Placental pericyte (primary cell): Measurements from ENCODE around the gene NAP1L2. TPM values are rescaled to one million over a fixed set of nuclear protein-coding genes. Genes with fewer than 3 reads are reported as not detected.

ENCODE experiments used
- total RNA-seq: library from RNA; depleted of rRNA; stranded (reverse); fragments of >200 nt; gene quantifications from 2 replicates; pipeline ENCODE4 v1.2.3, GENCODE V29; 2012

The NAP1L2 gene, protein sequence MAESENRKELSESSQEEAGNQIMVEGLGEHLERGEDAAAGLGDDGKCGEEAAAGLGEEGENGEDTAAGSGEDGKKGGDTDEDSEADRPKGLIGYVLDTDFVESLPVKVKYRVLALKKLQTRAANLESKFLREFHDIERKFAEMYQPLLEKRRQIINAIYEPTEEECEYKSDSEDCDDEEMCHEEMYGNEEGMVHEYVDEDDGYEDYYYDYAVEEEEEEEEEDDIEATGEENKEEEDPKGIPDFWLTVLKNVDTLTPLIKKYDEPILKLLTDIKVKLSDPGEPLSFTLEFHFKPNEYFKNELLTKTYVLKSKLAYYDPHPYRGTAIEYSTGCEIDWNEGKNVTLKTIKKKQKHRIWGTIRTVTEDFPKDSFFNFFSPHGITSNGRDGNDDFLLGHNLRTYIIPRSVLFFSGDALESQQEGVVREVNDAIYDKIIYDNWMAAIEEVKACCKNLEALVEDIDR
- 0.29 TPM in 1 of 2 replicates, not detected in the other for total RNA-seq

DNA sequence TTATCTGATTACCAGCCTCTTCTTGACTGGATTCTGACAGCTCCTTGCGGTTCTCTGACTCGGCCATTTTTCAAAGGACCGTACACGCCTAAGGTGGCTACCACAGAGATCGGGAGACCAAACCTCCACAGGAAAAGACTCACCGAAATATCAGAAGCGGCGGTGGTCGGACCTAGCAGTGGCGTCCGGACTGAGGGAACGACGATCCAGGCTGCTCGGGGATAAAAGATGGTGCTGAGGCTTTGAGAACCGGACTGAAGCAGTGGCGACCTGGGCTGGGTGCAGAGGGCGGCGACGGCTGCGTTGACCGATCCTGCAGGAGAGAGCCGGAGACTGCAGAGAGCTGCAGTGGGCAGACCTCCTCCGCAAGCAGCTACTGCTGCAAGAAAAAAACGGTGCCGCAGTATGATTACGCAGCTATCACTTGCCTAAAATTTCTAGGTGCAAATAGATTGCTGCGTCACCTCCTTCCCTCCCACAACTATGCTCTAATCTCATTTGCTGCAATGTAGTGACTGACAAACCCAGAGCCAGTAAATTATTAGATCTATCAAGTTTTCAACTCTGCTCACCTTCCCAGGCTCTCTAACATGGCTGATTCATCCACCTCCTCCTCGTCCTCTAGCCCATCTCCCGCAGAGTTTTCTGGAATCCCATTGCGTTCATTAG lies at the start of gene NAP1L2:
TSS of gene NAP1L2 (minus strand) at position 426 of the 669 bp plus-strand sequence. CDS start at position 67, 359 bp downstream.

Other genes with a start within 250 kb of the NAP1L2 start
- gene PABPC1L2B, start 211.9 kb downstream of the NAP1L2 start, total RNA-seq = not detected in 2 replicates
- gene PABPC1L2A, start 135.3 kb downstream of the NAP1L2 start, total RNA-seq = not detected in 2 replicates
- not detected in 2 replicates for gene CDX4, start 232.2 kb upstream of the NAP1L2 start, total RNA-seq